Rectal smooth muscle tissue (tissue), 1 donor: ENCODE data around the gene HTR1D.

Experiments used
- H3K27ac ChIP-seq: one replicate; pipeline ENCODE4 v1.7.0; 2013; ENCODE audit warnings: low read depth, low read length, inconsistent platforms
- H3K27me3 ChIP-seq: one replicate; pipeline ENCODE4 v1.7.0; 2013; ENCODE audit warnings: low read length; ENCODE audit not compliant: control insufficient read depth, insufficient read depth
- H3K36me3 ChIP-seq: one replicate; pipeline ENCODE4 v1.7.0; 2013; ENCODE audit warnings: low read length; ENCODE audit not compliant: control insufficient read depth, insufficient read depth
- H3K4me1 ChIP-seq: one replicate; pipeline ENCODE4 v1.7.0; 2013; ENCODE audit warnings: low read length; ENCODE audit not compliant: control insufficient read depth, insufficient read depth
- H3K4me3 ChIP-seq: one replicate; pipeline ENCODE4 v1.7.0; 2013; ENCODE audit warnings: low read length
- H3K9ac ChIP-seq: one replicate; pipeline ENCODE4 v1.7.0; 2013; ENCODE audit warnings: low read length

Gene HTR1D

GRCh38 chr1:23174426-23175110 lies 42.7 kb downstream of the HTR1D start:
- Histone ChIP-seq H3K27me3 (no peaks in the 10 kb centered on the region), H3K4me3 (no peak overlapping the region), H3K27ac (no peak overlapping the region), H3K4me1 (peaks cover 6% of the 10 kb centered on the region), H3K36me3 (no peaks in the 10 kb centered on the region), H3K9ac (no peak overlapping the region)

- Histone ChIP-seq H3K4me1 (peaks cover 10% of the 10 kb centered on the region), H3K36me3 (no peaks in the 10 kb centered on the region), H3K27me3 (no peaks in the 10 kb centered on the region), H3K4me3 (no peak overlapping the region), H3K9ac (no peak overlapping the region), H3K27ac (no peak overlapping the region)
Observed at GRCh38 chr1:23171181-23171755, 46.0 kb downstream of the HTR1D start.

DNA sequence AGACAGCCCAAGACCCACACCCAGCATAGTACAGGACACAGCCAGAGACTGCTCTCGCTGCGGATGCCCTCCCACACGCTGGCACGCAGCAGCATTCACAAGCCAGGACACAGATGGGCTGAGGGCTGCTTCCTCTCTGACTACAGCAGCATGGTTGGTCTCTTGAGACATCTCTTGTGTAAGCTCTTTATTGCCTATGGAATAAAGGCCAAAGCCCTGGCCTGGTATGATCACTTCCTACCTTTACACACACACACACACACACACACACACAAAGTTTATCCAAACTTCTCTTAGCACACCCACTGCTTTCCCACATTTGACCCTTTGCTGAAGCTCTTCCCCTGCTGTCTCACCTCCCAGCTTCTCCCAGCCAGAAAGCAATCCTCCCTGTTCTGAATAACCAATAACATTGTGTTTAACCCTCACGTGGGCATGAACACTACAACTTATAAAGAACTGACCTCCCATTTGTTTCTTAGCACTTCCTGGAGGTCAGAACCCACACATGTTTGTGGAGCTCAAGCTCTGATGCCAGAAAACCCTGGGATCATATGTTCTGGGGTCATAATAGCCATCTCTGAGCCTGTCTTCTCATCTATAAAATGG lies 47.5 kb downstream of the HTR1D start:
- H3K27ac ChIP-seq: peak overlapping the region; percentile 91
- no peaks in the 10 kb centered on the region for H3K36me3 ChIP-seq
- peaks cover 10% of the 10 kb centered on the region for H3K4me1 ChIP-seq
- H3K9ac ChIP-seq: no peak overlapping the region
- H3K4me3 ChIP-seq: peak overlapping the region; percentile 22
- no peaks in the 10 kb centered on the region for H3K27me3 ChIP-seq

GRCh38 chr1:23169195-23169575 lies 48.1 kb downstream of the HTR1D start:
- Histone ChIP-seq H3K27ac (peak overlapping the region; percentile 91), H3K9ac (no peak overlapping the region), H3K36me3 (no peaks in the 10 kb centered on the region), H3K27me3 (no peaks in the 10 kb centered on the region), H3K4me3 (peak overlapping the region; percentile 60), H3K4me1 (peaks cover 10% of the 10 kb centered on the region)

GRCh38 chr1:23168445-23169194 lies 48.7 kb downstream of the HTR1D start, which contains the start of gene LUZP1:
LUZP1 (minus strand) TSS chr1:23168856.
- Histone ChIP-seq H3K4me3 (peak within 1 kb of the TSS; percentile 94), H3K4me1 (peaks cover 10% of the 10 kb centered on the region), H3K27me3 (no peaks in the 10 kb centered on the region), H3K27ac (peak within 1 kb of the TSS; percentile 93), H3K36me3 (no peaks in the 10 kb centered on the region), H3K9ac (peak within 1 kb of the TSS; percentile 93)

DNA sequence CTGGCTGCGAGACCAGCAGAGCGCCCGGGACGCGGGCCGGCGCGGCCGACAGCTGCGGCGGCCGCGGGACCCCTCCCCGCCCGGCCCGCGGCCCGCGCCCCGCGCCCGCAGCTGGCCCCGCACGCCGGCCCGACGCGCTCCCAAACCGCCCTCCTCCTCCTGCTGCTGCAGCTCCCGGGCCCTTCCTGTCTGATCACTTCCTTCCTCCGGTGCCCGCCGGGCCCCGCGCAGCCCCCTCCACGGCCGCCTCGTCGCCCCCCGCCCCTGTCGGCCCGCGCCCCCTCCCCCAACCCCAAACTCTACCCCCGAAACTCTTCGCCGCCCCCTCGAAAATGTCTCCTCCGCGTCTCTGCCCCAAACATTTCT lies 49.2 kb downstream of the HTR1D start:
- Histone ChIP-seq H3K4me3 (peak overlapping the region; percentile 94), H3K36me3 (no peaks in the 10 kb centered on the region), H3K4me1 (peaks cover 10% of the 10 kb centered on the region), H3K27me3 (no peaks in the 10 kb centered on the region), H3K27ac (peak overlapping the region; percentile 93), H3K9ac (peak overlapping the region; percentile 93)

DNA sequence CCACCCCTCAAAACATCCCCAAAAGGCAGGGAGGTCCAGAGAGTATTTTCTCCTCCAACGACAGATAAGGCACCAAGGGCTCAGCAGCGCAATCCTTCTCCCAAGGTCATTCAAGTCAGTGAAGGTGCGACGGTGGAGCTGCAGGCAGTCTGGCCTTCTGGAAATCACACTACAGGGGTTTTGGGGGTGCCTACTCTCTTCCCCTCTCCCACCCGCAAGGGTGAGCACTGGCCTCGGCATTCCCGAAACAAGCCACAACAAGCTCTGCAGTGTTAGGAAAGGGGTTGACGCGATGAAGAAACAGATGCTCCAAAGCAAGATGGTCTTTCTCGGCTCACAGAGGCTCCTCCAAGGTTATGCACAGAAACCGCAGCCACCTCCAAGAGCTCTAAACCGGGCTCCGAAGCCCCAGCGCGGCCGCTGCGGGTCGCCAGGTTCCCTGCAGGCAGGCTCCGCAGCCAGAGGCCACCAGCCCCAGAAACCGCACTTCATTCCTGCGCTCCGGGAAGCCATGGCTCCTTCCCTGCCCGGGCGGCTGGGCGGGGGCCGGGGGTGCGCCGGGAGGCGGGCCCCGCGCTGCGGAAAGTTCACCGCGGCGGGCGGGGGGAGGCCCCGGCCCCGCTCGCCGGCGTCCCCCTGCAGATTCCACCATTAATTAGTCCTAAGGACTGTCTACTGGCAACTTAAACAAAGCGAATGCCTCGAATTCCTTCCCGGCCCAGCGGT lies 49.8 kb downstream of the HTR1D start:
- H3K27me3 ChIP-seq: no peaks in the 10 kb centered on the region
- H3K4me3 ChIP-seq: peak overlapping the region; percentile 94
- peaks cover 10% of the 10 kb centered on the region for H3K4me1 ChIP-seq
- peak overlapping the region; percentile 76 for H3K9ac ChIP-seq
- no peaks in the 10 kb centered on the region for H3K36me3 ChIP-seq
- H3K27ac ChIP-seq: peak overlapping the region; percentile 93

- no peaks in the 10 kb centered on the region for H3K27me3 ChIP-seq
- H3K4me1 ChIP-seq: peaks cover 10% of the 10 kb centered on the region
- peak overlapping the region; percentile 94 for H3K4me3 ChIP-seq
- no peaks in the 10 kb centered on the region for H3K36me3 ChIP-seq
- H3K9ac ChIP-seq: peak overlapping the region; percentile 76
- peak overlapping the region; percentile 93 for H3K27ac ChIP-seq
Observed at GRCh38 chr1:23166854-23167253, 50.4 kb downstream of the HTR1D start.

- Histone ChIP-seq H3K27me3 (no peaks in the 10 kb centered on the region), H3K4me3 (no peak overlapping the region), H3K9ac (no peak overlapping the region), H3K4me1 (peaks cover 3% of the 10 kb centered on the region), H3K36me3 (no peaks in the 10 kb centered on the region), H3K27ac (no peak overlapping the region)
Observed at GRCh38 chr1:23163395-23163794, 53.9 kb downstream of the HTR1D start.

DNA sequence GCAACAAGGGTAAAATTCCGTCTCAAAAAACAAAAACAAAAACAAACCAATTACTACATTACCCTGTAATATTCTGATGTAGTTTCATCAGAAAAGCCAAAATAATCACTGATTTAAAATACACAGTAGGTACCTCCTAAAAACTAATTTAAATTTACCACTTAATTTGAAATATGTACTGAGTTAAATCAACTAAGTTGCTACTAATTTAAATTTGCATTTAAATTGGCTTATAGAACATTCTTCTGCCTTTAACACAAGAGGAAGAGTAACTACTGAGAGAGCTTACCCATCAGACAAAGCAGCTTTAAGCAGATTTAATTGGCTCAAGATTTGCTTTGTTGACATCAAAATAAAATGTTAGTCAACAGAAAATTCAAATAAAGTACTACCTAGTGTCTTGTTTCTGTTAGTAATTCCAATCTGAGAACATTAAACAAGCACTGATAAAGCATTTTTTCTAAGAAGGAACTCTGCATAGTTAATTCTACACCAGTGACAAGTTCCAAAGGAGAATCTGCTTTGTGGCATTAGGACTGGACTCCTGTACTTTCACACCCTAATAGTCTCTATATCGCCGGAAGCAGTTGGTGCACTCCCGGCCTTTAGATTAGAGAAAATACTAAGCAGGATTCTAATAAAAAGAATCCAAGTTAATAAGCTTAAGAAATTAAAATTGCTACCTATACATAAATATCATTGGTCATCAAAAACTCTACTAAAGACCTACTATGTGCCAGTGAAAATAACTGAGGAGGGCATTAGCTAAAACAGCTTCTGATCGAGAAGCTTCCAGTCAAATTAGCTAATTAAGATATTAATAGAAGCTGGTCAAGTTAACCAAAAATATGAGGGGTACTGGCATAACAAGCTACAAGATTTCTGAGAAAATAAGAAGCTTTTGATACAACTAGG lies 57.1 kb downstream of the HTR1D start:
- H3K4me1 ChIP-seq: no peaks in the 10 kb centered on the region
- no peak overlapping the region for H3K9ac ChIP-seq
- no peak overlapping the region for H3K4me3 ChIP-seq
- H3K27me3 ChIP-seq: no peaks in the 10 kb centered on the region
- no peak overlapping the region for H3K27ac ChIP-seq
- H3K36me3 ChIP-seq: no peaks in the 10 kb centered on the region

DNA sequence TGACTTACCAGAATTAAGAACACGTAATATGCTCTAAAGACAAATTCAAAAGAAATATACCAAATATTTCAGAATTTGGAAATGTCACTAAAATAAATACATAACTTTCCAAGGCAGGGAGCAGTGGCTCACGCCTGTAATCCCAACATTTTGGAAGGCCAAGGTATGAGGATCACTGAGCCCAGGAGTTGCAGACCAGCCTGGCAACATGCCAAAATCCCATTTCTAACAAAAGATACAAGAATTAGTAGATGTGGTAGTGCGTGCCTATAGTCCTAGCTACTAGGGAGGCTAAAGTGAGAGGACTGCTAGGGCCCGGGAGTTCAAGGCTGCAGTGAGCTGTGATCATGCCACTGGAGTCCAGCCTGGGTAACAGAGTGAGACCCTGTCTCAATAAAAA lies 60.4 kb downstream of the HTR1D start:
- Histone ChIP-seq H3K4me1 (no peaks in the 10 kb centered on the region), H3K27me3 (no peaks in the 10 kb centered on the region), H3K4me3 (no peak overlapping the region), H3K27ac (no peak overlapping the region), H3K9ac (no peak overlapping the region), H3K36me3 (no peaks in the 10 kb centered on the region)
